Activated CD8-positive, alpha-beta T cell treated with anti-CD3 and anti-CD28 coated beads for 36 hours (primary cell): ENCODE data around the gene CGB7. TPM values are rescaled to one million over a fixed set of nuclear protein-coding genes. Genes with fewer than 3 reads are reported as not detected.

Source experiments
- microRNA-seq: library from miRNA; unstranded; fragments of <30 nt; microRNA quantifications from one replicate; pipeline ENCODE4 v1.2.0, GENCODE V29; 2022; ENCODE audit warnings: borderline microRNAs expressed, borderline replicate concordance
- total RNA-seq, 2 experiments: library from RNA; stranded (reverse); gene quantifications; one replicate each; pipeline ENCODE4 v1.2.3, GENCODE V29; 2021

Gene CGB7
- total RNA-seq, 2 experiments from 2014 or later, result not detected

Small RNA genes lying within 50 kb of the gene (microRNA-seq; reads per million reads assigned to microRNA genes)
- gene MIR6798, result not detected

Other genes starting within 250 kb of the CGB7 start
- 10 to 100 TPM; 59.5 to 63.3 TPM for gene BCAT2, start 246.7 kb downstream of the CGB7 start, total RNA-seq
- gene HSD17B14, start 221.3 kb downstream of the CGB7 start, total RNA-seq, result under 1 TPM; 0.47 to 0.56 TPM
- 1 to 10 TPM; 9.4 to 9.7 TPM for gene PLEKHA4, start 189.1 kb downstream of the CGB7 start, total RNA-seq
- 10 to 100 TPM; 77.8 to 81.2 TPM for gene PPP1R15A, start 185.3 kb downstream of the CGB7 start, total RNA-seq
- under 1 TPM; 0.68 to 0.85 TPM for gene TULP2, start 159.0 kb downstream of the CGB7 start, total RNA-seq
- gene NUCB1, start 157.4 kb downstream of the CGB7 start, total RNA-seq, result 100 to 1,000 TPM; 102 to 114 TPM
- 1 to 10 TPM; 1.4 to 2.8 TPM for gene DHDH, start 124.0 kb downstream of the CGB7 start, total RNA-seq
- 100 to 1,000 TPM; 182 to 189 TPM for gene BAX, start 102.9 kb downstream of the CGB7 start, total RNA-seq
- gene FTL, start 92.4 kb downstream of the CGB7 start, total RNA-seq, result 1,000 to 10,000 TPM; 1,296 to 1,324 TPM
- 10 to 100 TPM; 58.1 to 58.7 TPM for gene GYS1, start 64.4 kb downstream of the CGB7 start, total RNA-seq
- gene RUVBL2, start 63.9 kb downstream of the CGB7 start, total RNA-seq, result 100 to 1,000 TPM; 175 to 176 TPM
- gene LHB, start 40.7 kb downstream of the CGB7 start, total RNA-seq, result not detected
- gene CGB3, start 33.4 kb downstream of the CGB7 start, total RNA-seq, result not detected
- not detected for gene CGB2, start 25.9 kb downstream of the CGB7 start, total RNA-seq
- not detected for gene CGB1, start 20.9 kb downstream of the CGB7 start, total RNA-seq
- not detected for gene CGB5, start 13.9 kb downstream of the CGB7 start, total RNA-seq
- gene CGB8, start 8.6 kb downstream of the CGB7 start, total RNA-seq, result not detected
- gene NTF4, start 7.1 kb upstream of the CGB7 start, total RNA-seq, result not detected
- not detected for gene KCNA7, start 14.9 kb upstream of the CGB7 start, total RNA-seq
- 100 to 1,000 TPM; 187 to 188 TPM for gene SNRNP70, start 27.7 kb upstream of the CGB7 start, total RNA-seq
- gene LIN7B, start 56.6 kb upstream of the CGB7 start, total RNA-seq, result 1 to 10 TPM; 2.1 to 4.4 TPM
- gene C19orf73, start 61.4 kb upstream of the CGB7 start, total RNA-seq, result 1 to 10 TPM; 1.5 to 2.0 TPM
- gene PPFIA3, start 61.8 kb upstream of the CGB7 start, total RNA-seq, result 1 to 10 TPM; 3.9 to 5.1 TPM
- gene HRC, start 97.6 kb upstream of the CGB7 start, total RNA-seq, result not detected
- under 1 TPM; 0.40 to 0.54 TPM for gene TRPM4, start 100.0 kb upstream of the CGB7 start, total RNA-seq